Mesenchymal stem cell (in vitro differentiated cells and primary cell): ENCODE data around the gene PIAS2.

Experiments used
- DNase-seq: peaks from one replicate; pipeline ENCODE4 v3.0.0-alpha.2; 2013
- H2AFZ ChIP-seq: one replicate; pipeline ENCODE4 v1.6.1; 2013; ENCODE audit warnings: low read depth, mild to moderate bottlenecking, control low read depth, inconsistent platforms, low read length, moderate library complexity
- H2AK5ac ChIP-seq: 2 replicates; pipeline ENCODE4 v1.6.1; 2013; ENCODE audit warnings: low read length, moderate library complexity, mild to moderate bottlenecking, inconsistent platforms; ENCODE audit not compliant: severe bottlenecking
- H2BK120ac ChIP-seq: one replicate; pipeline ENCODE4 v1.6.1; 2013; ENCODE audit warnings: low read depth, mild to moderate bottlenecking, inconsistent platforms, low read length, moderate library complexity
- H2BK12ac ChIP-seq, 2 experiments: one replicate each; pipeline ENCODE4 v1.6.1; 2013; ENCODE audit warnings: inconsistent platforms in 2 of 2, low read length in 2 of 2, mild to moderate bottlenecking in 2 of 2, moderate library complexity in 2 of 2, control low read depth in 1 of 2
- H2BK15ac ChIP-seq: one replicate; pipeline ENCODE4 v1.6.1; 2013; ENCODE audit warnings: mild to moderate bottlenecking, low read depth, inconsistent platforms; ENCODE audit not compliant: poor library complexity, severe bottlenecking
- H2BK5ac ChIP-seq: 2 replicates; pipeline ENCODE4 v1.6.1; 2013; ENCODE audit warnings: low read depth, mild to moderate bottlenecking, low read length, control low read depth, inconsistent platforms; ENCODE audit not compliant: poor library complexity, severe bottlenecking
- H3K14ac ChIP-seq, 2 experiments: one replicate each; pipeline ENCODE4 v1.6.1; 2013; ENCODE audit warnings: inconsistent platforms in 2 of 2, low read length in 2 of 2, control low read depth in 1 of 2, mild to moderate bottlenecking in 1 of 2, moderate library complexity in 1 of 2
- H3K18ac ChIP-seq, 2 experiments: one replicate each; pipeline ENCODE4 v1.6.1; 2013; ENCODE audit warnings: inconsistent platforms in 2 of 2, low read length in 2 of 2, control low read depth in 1 of 2, low read depth in 1 of 2, mild to moderate bottlenecking in 1 of 2
- H3K23ac ChIP-seq, 2 experiments: one replicate each; pipeline ENCODE4 v1.6.1; 2013; ENCODE audit warnings: inconsistent platforms in 2 of 2, low read length in 2 of 2, mild to moderate bottlenecking in 2 of 2, moderate library complexity in 2 of 2, control low read depth in 1 of 2
- H3K27ac ChIP-seq: 2 replicates; pipeline ENCODE4 v1.5.1; 2013; ENCODE audit warnings: mild to moderate bottlenecking, moderate library complexity, low read length, control low read depth, inconsistent platforms; ENCODE audit not compliant: poor library complexity, severe bottlenecking
- H3K27me3 ChIP-seq, 2 experiments: 2 replicates each; pipeline versions ENCODE4 v1.6.1 to v1.7.0; 2013; ENCODE audit warnings: low read length in 2 of 2, mild to moderate bottlenecking in 2 of 2, moderate library complexity in 2 of 2, control low read depth in 1 of 2, inconsistent platforms in 1 of 2; ENCODE audit not compliant: control insufficient read depth in 1 of 2, insufficient read depth in 1 of 2
- H3K36me3 ChIP-seq, 2 experiments: 2 replicates each; pipeline versions ENCODE4 v1.6.1 to v1.7.0; 2013; ENCODE audit warnings: low read length in 2 of 2, control low read depth in 1 of 2, inconsistent platforms in 1 of 2, low read depth in 1 of 2, mild to moderate bottlenecking in 1 of 2; ENCODE audit not compliant: insufficient read depth in 2 of 2, control insufficient read depth in 1 of 2
- H3K4ac ChIP-seq, 2 experiments: one replicate each; pipeline ENCODE4 v1.6.1; 2013; ENCODE audit warnings: inconsistent platforms in 2 of 2, low read length in 2 of 2, mild to moderate bottlenecking in 2 of 2, moderate library complexity in 2 of 2, control low read depth in 1 of 2, low read depth in 1 of 2
- H3K4me1 ChIP-seq: 2 replicates; pipeline ENCODE4 v1.6.1; 2013; ENCODE audit warnings: low read depth, low read length, control low read depth; ENCODE audit not compliant: control insufficient read depth, insufficient read depth
- H3K4me2 ChIP-seq: 2 replicates; pipeline ENCODE4 v1.6.1; 2013; ENCODE audit warnings: low read length, mild to moderate bottlenecking, inconsistent platforms; ENCODE audit not compliant: poor library complexity, severe bottlenecking
- H3K4me3 ChIP-seq, 2 experiments: 2 replicates each; pipeline versions ENCODE4 v1.5.1 to v1.7.0; 2013; ENCODE audit warnings: low read length in 2 of 2, mild to moderate bottlenecking in 2 of 2, control low read depth in 1 of 2, low read depth in 1 of 2; ENCODE audit not compliant: insufficient read depth in 1 of 2
- H3K79me1 ChIP-seq: replicated peaks from 2 replicates; pipeline ENCODE4 v1.6.1; 2013; ENCODE audit warnings: mild to moderate bottlenecking, control low read depth, low read length, inconsistent platforms; ENCODE audit not compliant: poor library complexity, severe bottlenecking
- H3K9ac ChIP-seq: 2 replicates; pipeline ENCODE4 v1.7.0; 2013; ENCODE audit warnings: mild to moderate bottlenecking, low read length, moderate library complexity
- H3K9me3 ChIP-seq: 2 replicates; pipeline ENCODE4 v1.7.0; 2013; ENCODE audit warnings: mild to moderate bottlenecking, low read length; ENCODE audit not compliant: control insufficient read depth
- H4K8ac ChIP-seq: one replicate; pipeline ENCODE4 v1.6.1; 2013; ENCODE audit warnings: inconsistent platforms, mild to moderate bottlenecking, low read length, moderate library complexity
- H4K91ac ChIP-seq: one replicate; pipeline ENCODE4 v1.6.1; 2013; ENCODE audit warnings: mild to moderate bottlenecking, low read length, inconsistent platforms
- WGBS: methylation state at CpG from one replicate; pipeline ENCODE4 v1.1.7; 2013; ENCODE audit warnings: mixed read lengths; 5-methylcytosine and 5-hydroxymethylcytosine counted together

The PIAS2 gene

DNA sequence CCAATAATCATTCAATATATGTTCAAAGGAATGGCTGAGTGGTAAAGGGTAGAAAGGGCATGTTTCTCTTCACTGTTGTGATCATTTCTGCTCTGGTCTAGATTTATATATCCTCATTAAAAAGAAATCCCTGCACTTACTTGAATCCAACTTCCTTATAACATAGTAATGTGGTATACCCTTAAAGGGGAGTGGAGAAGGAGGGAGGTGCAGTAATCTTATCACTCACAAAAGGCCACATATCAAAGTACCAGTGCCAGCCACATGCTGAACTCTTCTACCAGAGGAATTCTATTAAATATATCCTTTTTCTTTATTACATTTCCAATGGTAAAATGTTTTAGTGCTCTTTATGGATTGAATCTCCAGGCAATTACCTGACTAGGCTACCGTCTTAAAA, 3.3 kb upstream of the PIAS2 start:
- Histone ChIP-seq H3K23ac (no peak overlapping the region), H3K14ac (no peak overlapping the region), H2AFZ (no peak overlapping the region), H3K36me3 (no peaks in the 10 kb centered on the region), H3K9me3 (no peaks in the 10 kb centered on the region), H2BK120ac (no peak overlapping the region), H4K8ac (no peak overlapping the region), H2BK15ac (no peak overlapping the region), H2AK5ac (no peak overlapping the region), H3K4me2 (no peak overlapping the region), H3K79me1 (peaks cover 2% of the 10 kb centered on the region), H3K4me3 (no peak overlapping the region), H3K9ac (no peak overlapping the region), H4K91ac (no peak overlapping the region), H3K4me1 (peaks cover 2% of the 10 kb centered on the region), H3K4ac (no peak overlapping the region), H3K27me3 (no peaks in the 10 kb centered on the region), H3K18ac (no peak overlapping the region), H2BK12ac (no peak overlapping the region), H2BK5ac (no peak overlapping the region), H3K27ac (no peak overlapping the region)
- no peak for DNase-seq
- WGBS = 100% methylated on average over 1 of the region's 1 CpG

DNA sequence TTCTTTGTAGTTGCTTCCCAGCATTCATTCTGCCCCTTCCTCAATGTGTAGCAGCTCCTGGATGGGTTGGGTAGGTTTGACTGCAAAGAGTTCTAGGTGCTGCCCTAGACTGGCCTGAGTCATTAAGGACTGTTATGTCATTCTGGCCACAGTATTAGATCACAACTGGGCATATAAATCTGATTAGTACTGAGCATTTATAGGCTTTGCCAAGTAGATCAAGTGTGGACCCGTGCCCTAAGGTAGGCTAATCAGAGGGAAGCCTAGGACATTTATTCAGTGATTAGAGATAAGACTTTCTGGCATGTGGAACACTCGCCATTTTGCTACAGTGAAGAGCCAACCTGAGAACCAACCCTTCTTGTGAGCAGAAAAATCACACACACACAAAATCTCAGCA, 2.8 kb upstream of the PIAS2 start:
- H3K18ac ChIP-seq = no peak overlapping the region
- no peak overlapping the region for H2AFZ ChIP-seq
- H3K27me3 ChIP-seq = no peaks in the 10 kb centered on the region
- peaks cover 2% of the 10 kb centered on the region for H3K4me1 ChIP-seq
- H2BK12ac ChIP-seq = no peak overlapping the region
- H4K91ac ChIP-seq = no peak overlapping the region
- no peak overlapping the region for H3K14ac ChIP-seq
- H3K36me3 ChIP-seq = no peaks in the 10 kb centered on the region
- H3K27ac ChIP-seq = no peak overlapping the region
- H3K4me3 ChIP-seq = no peak overlapping the region
- H2BK120ac ChIP-seq = no peak overlapping the region
- H2BK5ac ChIP-seq = no peak overlapping the region
- H3K9ac ChIP-seq = no peak overlapping the region
- 86% methylated on average over 2 of the region's 2 CpGs for WGBS
- no peaks in the 10 kb centered on the region for H3K9me3 ChIP-seq
- no peak overlapping the region for H4K8ac ChIP-seq
- H3K79me1 ChIP-seq = peaks cover 2% of the 10 kb centered on the region
- no peak overlapping the region for H3K4ac ChIP-seq
- no peak overlapping the region for H2BK15ac ChIP-seq
- no peak overlapping the region for H3K23ac ChIP-seq
- H3K4me2 ChIP-seq = no peak overlapping the region
- DNase-seq = no peak
- H2AK5ac ChIP-seq = no peak overlapping the region

DNA sequence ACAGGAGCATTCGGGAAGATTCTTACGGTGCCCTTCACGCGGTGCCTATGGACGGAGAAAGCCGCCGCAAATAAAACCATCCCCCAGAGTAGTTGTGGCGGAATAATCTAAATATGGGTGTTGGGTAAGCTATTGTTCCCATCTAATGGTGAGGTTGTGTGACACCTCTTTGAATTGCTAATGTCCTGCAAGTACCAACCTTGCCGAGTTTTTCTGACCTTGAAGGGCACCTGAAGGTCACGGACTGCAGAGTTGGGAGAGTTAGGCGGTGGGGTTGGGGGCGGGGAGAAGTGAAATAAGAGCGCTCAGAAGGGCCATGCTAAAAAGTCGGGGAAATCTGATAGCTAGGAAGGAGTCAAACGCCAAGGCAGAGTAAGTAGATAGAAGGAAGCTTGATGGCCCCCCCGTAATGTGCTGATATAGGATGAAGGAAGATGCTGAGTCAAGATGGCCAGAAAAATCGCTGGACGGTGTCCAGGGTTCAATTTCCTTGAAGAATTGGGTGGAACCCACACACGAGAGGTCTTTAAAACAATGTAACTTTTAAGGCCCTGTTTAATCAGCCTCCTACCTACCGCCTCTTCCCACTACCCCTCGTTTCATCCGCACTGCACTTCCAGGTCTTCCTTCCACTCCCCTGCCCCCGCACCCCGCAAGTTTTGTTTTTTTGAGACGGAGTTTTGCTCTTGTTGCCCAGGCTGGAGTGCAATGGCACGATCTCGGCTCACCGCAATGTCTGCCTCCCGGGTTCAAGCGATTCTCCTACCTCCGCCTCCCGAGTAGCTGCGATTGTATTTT, 695 bp upstream of the PIAS2 start:
- Histone ChIP-seq H4K91ac (peak overlapping the region; percentile 98), H2AFZ (peak overlapping the region; percentile 90), H3K27me3 (no peaks in the 10 kb centered on the region), H3K18ac (peak overlapping the region; percentile 96 to 100), H2BK12ac (peak overlapping the region in 1 of 2 experiments; percentile 10), H3K4ac (peak overlapping the region; percentile 46 to 98), H2BK120ac (peak overlapping the region; percentile 93), H2AK5ac (no peak overlapping the region), H2BK5ac (no peak overlapping the region), H3K4me1 (peaks cover 4% of the 10 kb centered on the region), H3K23ac (peak overlapping the region in 1 of 2 experiments; percentile 98), H3K9me3 (no peaks in the 10 kb centered on the region), H3K4me3 (peak overlapping the region; percentile 86 to 97), H3K4me2 (peak overlapping the region; percentile 58), H3K9ac (peak overlapping the region; percentile 89), H4K8ac (peak overlapping the region; percentile 98), H3K36me3 (no peaks in the 10 kb centered on the region), H2BK15ac (peak overlapping the region; percentile 97), H3K27ac (peak overlapping the region; percentile 1), H3K79me1 (peaks cover 10% of the 10 kb centered on the region), H3K14ac (peak overlapping the region in 1 of 2 experiments; percentile 99)
- peak; percentile 46 for DNase-seq
- WGBS = 42% methylated on average over 33 of the region's 33 CpGs

DNA sequence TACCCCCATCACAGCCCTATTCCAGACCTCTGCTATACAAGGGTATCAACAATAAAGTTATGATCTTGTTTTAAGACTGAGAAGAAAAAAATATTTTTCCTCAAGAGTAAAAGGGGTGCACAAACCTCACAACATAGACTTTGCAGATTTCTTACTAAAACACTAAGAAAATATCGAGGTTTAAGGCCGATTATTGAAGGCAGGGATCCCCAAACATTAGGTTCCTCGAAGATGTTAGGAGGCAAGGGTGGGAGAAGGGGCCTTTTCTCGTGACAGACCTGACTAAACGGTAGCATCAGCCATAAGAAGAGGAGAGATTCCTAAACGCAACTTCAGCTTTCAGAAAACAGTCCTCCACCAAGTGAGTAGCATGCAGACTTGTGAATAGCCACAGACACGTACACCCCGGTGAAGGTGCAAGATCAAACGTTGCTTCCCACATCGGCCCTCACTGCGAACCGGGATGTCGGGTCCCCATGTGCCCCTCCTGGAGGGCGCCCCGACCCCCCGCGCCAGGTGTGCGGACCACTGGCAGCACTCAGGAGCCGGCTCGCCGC, 678 bp downstream of the PIAS2 start:
- H2AFZ ChIP-seq = no peak overlapping the region
- H4K91ac ChIP-seq = no peak overlapping the region
- peak overlapping the region; percentile 86 to 97 for H3K4me3 ChIP-seq

More for the DNA sequence above, 678 bp downstream of the PIAS2 start:
- H3K36me3 ChIP-seq = no peaks in the 10 kb centered on the region
- H3K4ac ChIP-seq = peak overlapping the region in 1 of 2 experiments; percentile 19
- H3K9me3 ChIP-seq = no peaks in the 10 kb centered on the region
- H3K23ac ChIP-seq = no peak overlapping the region
- H3K27me3 ChIP-seq = no peaks in the 10 kb centered on the region
- peak overlapping the region in 1 of 2 experiments; percentile 0 for H2BK12ac ChIP-seq
- H4K8ac ChIP-seq = peak overlapping the region; percentile 60
- peak overlapping the region; percentile 97 to 100 for H3K18ac ChIP-seq
- peaks cover 15% of the 10 kb centered on the region for H3K79me1 ChIP-seq
- H2BK5ac ChIP-seq = no peak overlapping the region
- peak overlapping the region; percentile 89 for H3K9ac ChIP-seq
- H3K4me2 ChIP-seq = peak overlapping the region; percentile 51
- H3K4me1 ChIP-seq = peaks cover 4% of the 10 kb centered on the region
- peak overlapping the region; percentile 85 for H2BK120ac ChIP-seq
- peak overlapping the region in 1 of 2 experiments; percentile 61 for H3K14ac ChIP-seq
- no peak overlapping the region for H3K27ac ChIP-seq
- H2BK15ac ChIP-seq = peak overlapping the region; percentile 97
- WGBS = under 1% methylated on average over 17 of the region's 21 CpGs
- no peak overlapping the region for H2AK5ac ChIP-seq
- DNase-seq = peak; percentile 57
